NCI-H1436 treated with DMSO at 0.1 percent for 48 hours (cell line): ENCODE measurements around the gene WWP2.
"Not testable (repeated sequence)": the region's sequence is repeated elsewhere in the genome, so short reads cannot be mapped to it uniquely, and the experiment has no call there.

Source experiments
- DNase-seq: peaks from one replicate; lab custom pipeline; 2025; lab: John Stamatoyannopoulos, UW

The WWP2 gene

GRCh38 chr16:69761983-69762813, at the start of gene WWP2:
Gene WWP2, plus strand, starts transcription at chr16:69762332. Its CDS starts 24,679 bp downstream, at chr16:69787011.
- DNase-seq = no peak

- DNase-seq = no peak
Observed at GRCh38 chr16:69712914-69713581, 49.1 kb upstream of the WWP2 start.

- DNase-seq = no peak
Observed at GRCh38 chr16:69717066-69717465, 45.1 kb upstream of the WWP2 start.

GRCh38 chr16:69718111-69718764, 43.9 kb upstream of the WWP2 start:
- no peak for DNase-seq

GRCh38 chr16:69720822-69721430, 41.2 kb upstream of the WWP2 start:
- DNase-seq = no peak

GRCh38 chr16:69721441-69721957, 40.6 kb upstream of the WWP2 start:
- no peak for DNase-seq

- DNase-seq = no peak
Observed at GRCh38 chr16:69724414-69724873, 37.7 kb upstream of the WWP2 start.

GRCh38 chr16:69724981-69725479, 37.1 kb upstream of the WWP2 start:
- no peak for DNase-seq

GRCh38 chr16:69725480-69726312, 36.4 kb upstream of the WWP2 start:
- no peak for DNase-seq

GRCh38 chr16:69726313-69727060, 35.6 kb upstream of the WWP2 start, which contains the start of gene NQO1:
Gene NQO1, minus strand, starts transcription at chr16:69726560. Its CDS starts 121 bp downstream, at chr16:69726439.
- peak; percentile 68 for DNase-seq

- no peak for DNase-seq
Observed at GRCh38 chr16:69727916-69728270, 34.2 kb upstream of the WWP2 start.

- DNase-seq = not testable (repeated sequence)
Observed at GRCh38 chr16:69729030-69729429, 33.1 kb upstream of the WWP2 start.

- DNase-seq = not testable (repeated sequence)
Observed at GRCh38 chr16:69731280-69731679, 30.9 kb upstream of the WWP2 start.

- no peak for DNase-seq
Observed at GRCh38 chr16:69732101-69732500, 30.0 kb upstream of the WWP2 start.

- no peak for DNase-seq
Observed at GRCh38 chr16:69741519-69741918, 20.6 kb upstream of the WWP2 start.

GRCh38 chr16:69741951-69742904, 19.9 kb upstream of the WWP2 start:
- DNase-seq = no peak

GRCh38 chr16:69744363-69745231, 17.5 kb upstream of the WWP2 start:
- no peak for DNase-seq

- DNase-seq = no peak
Observed at GRCh38 chr16:69745232-69745612, 16.9 kb upstream of the WWP2 start.
